Measurements from ENCODE around the gene FARSB. TPM values are rescaled to one million over a fixed set of nuclear protein-coding genes. Genes with fewer than 3 reads are reported as not detected.
"Not testable (repeated sequence)": the region's sequence is repeated elsewhere in the genome, so short reads cannot be mapped to it uniquely, and the experiment has no call there.

Gene FARSB
- polyA plus RNA-seq, 1 donor = 23.8 TPM

GRCh38 chr2:222609381-222609780 is 46.5 kb downstream of the FARSB start:
- Histone ChIP-seq H3K36me3 (ENCODE audit: control insufficient read depth, insufficient read depth, low read length) (peaks cover 33% of the 10 kb centered on the region), H3K27me3 (ENCODE audit: control insufficient read depth, insufficient read depth, low read length) (no peaks in the 10 kb centered on the region), H3K27ac (ENCODE audit: low read length) (no peak overlapping the region), H3K9me3 (ENCODE audit: control insufficient read depth, low read depth, low read length) (no peaks in the 10 kb centered on the region), H3K4me3 (ENCODE audit: low read length) (no peak overlapping the region), H3K4me1 (ENCODE audit: control insufficient read depth, insufficient read depth, low read length) (no peaks in the 10 kb centered on the region)
- WGBS (ENCODE audit: insufficient coverage, low lambda C conversion rate) = no CpG with 5 or more reads among the region's 3 CpGs
- no peak for DNase-seq

- no peak overlapping the region for H3K27ac ChIP-seq (ENCODE audit: low read length)
- H3K4me3 ChIP-seq (ENCODE audit: low read length) = no peak overlapping the region
- H3K9me3 ChIP-seq (ENCODE audit: control insufficient read depth, low read depth, low read length) = no peaks in the 10 kb centered on the region
- no peaks in the 10 kb centered on the region for H3K4me1 ChIP-seq (ENCODE audit: control insufficient read depth, insufficient read depth, low read length)
- no peaks in the 10 kb centered on the region for H3K27me3 ChIP-seq (ENCODE audit: control insufficient read depth, insufficient read depth, low read length)
- peaks cover 27% of the 10 kb centered on the region for H3K36me3 ChIP-seq (ENCODE audit: control insufficient read depth, insufficient read depth, low read length)
- DNase-seq = no peak
- WGBS (ENCODE audit: insufficient coverage, low lambda C conversion rate) = 67% methylated on average over 3 of the region's 4 CpGs
Observed at GRCh38 chr2:222608081-222608480, 47.8 kb downstream of the FARSB start.

GRCh38 chr2:222606306-222606705 is 49.6 kb downstream of the FARSB start:
- no CpG with 5 or more reads among the region's 3 CpGs for WGBS (ENCODE audit: insufficient coverage, low lambda C conversion rate)
- Histone ChIP-seq H3K27ac (ENCODE audit: low read length) (no peak overlapping the region), H3K4me3 (ENCODE audit: low read length) (no peak overlapping the region), H3K27me3 (ENCODE audit: control insufficient read depth, insufficient read depth, low read length) (no peaks in the 10 kb centered on the region), H3K9me3 (ENCODE audit: control insufficient read depth, low read depth, low read length) (no peaks in the 10 kb centered on the region), H3K4me1 (ENCODE audit: control insufficient read depth, insufficient read depth, low read length) (no peaks in the 10 kb centered on the region), H3K36me3 (ENCODE audit: control insufficient read depth, insufficient read depth, low read length) (peaks cover 11% of the 10 kb centered on the region)
- DNase-seq = no peak

- no peak for DNase-seq
- no peak overlapping the region for H3K4me3 ChIP-seq (ENCODE audit: low read length)
- H3K9me3 ChIP-seq (ENCODE audit: control insufficient read depth, low read depth, low read length) = no peaks in the 10 kb centered on the region
- no peaks in the 10 kb centered on the region for H3K27me3 ChIP-seq (ENCODE audit: control insufficient read depth, insufficient read depth, low read length)
- peaks cover 9% of the 10 kb centered on the region for H3K36me3 ChIP-seq (ENCODE audit: control insufficient read depth, insufficient read depth, low read length)
- no peaks in the 10 kb centered on the region for H3K4me1 ChIP-seq (ENCODE audit: control insufficient read depth, insufficient read depth, low read length)
- H3K27ac ChIP-seq (ENCODE audit: low read length) = no peak overlapping the region
- WGBS (ENCODE audit: insufficient coverage, low lambda C conversion rate) = 100% methylated on average over 1 of the region's 5 CpGs
Observed at GRCh38 chr2:222604749-222605515, 51.0 kb downstream of the FARSB start.

GRCh38 chr2:222603501-222603900 is 52.4 kb downstream of the FARSB start:
- no peaks in the 10 kb centered on the region for H3K27me3 ChIP-seq (ENCODE audit: control insufficient read depth, insufficient read depth, low read length)
- WGBS (ENCODE audit: insufficient coverage, low lambda C conversion rate) = 80% methylated on average over 2 of the region's 2 CpGs
- DNase-seq = no peak
- H3K36me3 ChIP-seq (ENCODE audit: control insufficient read depth, insufficient read depth, low read length) = peaks cover 13% of the 10 kb centered on the region
- no peaks in the 10 kb centered on the region for H3K4me1 ChIP-seq (ENCODE audit: control insufficient read depth, insufficient read depth, low read length)
- no peaks in the 10 kb centered on the region for H3K9me3 ChIP-seq (ENCODE audit: control insufficient read depth, low read depth, low read length)
- no peak overlapping the region for H3K4me3 ChIP-seq (ENCODE audit: low read length)
- no peak overlapping the region for H3K27ac ChIP-seq (ENCODE audit: low read length)

- H3K36me3 ChIP-seq (ENCODE audit: control insufficient read depth, insufficient read depth, low read length) = peaks cover 18% of the 10 kb centered on the region
- WGBS (ENCODE audit: insufficient coverage, low lambda C conversion rate) = 71% methylated on average over 2 of the region's 4 CpGs
- no peak for DNase-seq
- H3K9me3 ChIP-seq (ENCODE audit: control insufficient read depth, low read depth, low read length) = no peaks in the 10 kb centered on the region
- H3K4me3 ChIP-seq (ENCODE audit: low read length) = no peak overlapping the region
- H3K27ac ChIP-seq (ENCODE audit: low read length) = no peak overlapping the region
- H3K4me1 ChIP-seq (ENCODE audit: control insufficient read depth, insufficient read depth, low read length) = peaks cover 11% of the 10 kb centered on the region
- no peaks in the 10 kb centered on the region for H3K27me3 ChIP-seq (ENCODE audit: control insufficient read depth, insufficient read depth, low read length)
Observed at GRCh38 chr2:222598611-222599010, 57.3 kb downstream of the FARSB start.

GRCh38 chr2:222595581-222595980 is 60.3 kb downstream of the FARSB start:
- no peak overlapping the region for H3K4me3 ChIP-seq (ENCODE audit: low read length)
- peaks cover 28% of the 10 kb centered on the region for H3K36me3 ChIP-seq (ENCODE audit: control insufficient read depth, insufficient read depth, low read length)
- DNase-seq = no peak
- no CpG with 5 or more reads among the region's 2 CpGs for WGBS (ENCODE audit: insufficient coverage, low lambda C conversion rate)
- no peaks in the 10 kb centered on the region for H3K27me3 ChIP-seq (ENCODE audit: control insufficient read depth, insufficient read depth, low read length)
- peaks cover 11% of the 10 kb centered on the region for H3K4me1 ChIP-seq (ENCODE audit: control insufficient read depth, insufficient read depth, low read length)
- H3K27ac ChIP-seq (ENCODE audit: low read length) = peak overlapping the region; percentile 62
- H3K9me3 ChIP-seq (ENCODE audit: control insufficient read depth, low read depth, low read length) = no peaks in the 10 kb centered on the region

- Histone ChIP-seq H3K36me3 (ENCODE audit: control insufficient read depth, insufficient read depth, low read length) (peaks cover 25% of the 10 kb centered on the region), H3K27ac (ENCODE audit: low read length) (peak overlapping the region; percentile 62), H3K9me3 (ENCODE audit: control insufficient read depth, low read depth, low read length) (no peaks in the 10 kb centered on the region), H3K4me3 (ENCODE audit: low read length) (no peak overlapping the region), H3K27me3 (ENCODE audit: control insufficient read depth, insufficient read depth, low read length) (no peaks in the 10 kb centered on the region), H3K4me1 (ENCODE audit: control insufficient read depth, insufficient read depth, low read length) (peaks cover 11% of the 10 kb centered on the region)
- DNase-seq = peak; percentile 85 to 92
- no CpG with 5 or more reads among the region's 1 CpG for WGBS (ENCODE audit: insufficient coverage, low lambda C conversion rate)
Observed at GRCh38 chr2:222594679-222595078, 61.2 kb downstream of the FARSB start.

GRCh38 chr2:222592176-222592575 is 63.7 kb downstream of the FARSB start:
- no CpG with 5 or more reads among the region's 2 CpGs for WGBS (ENCODE audit: insufficient coverage, low lambda C conversion rate)
- Histone ChIP-seq H3K27me3 (ENCODE audit: control insufficient read depth, insufficient read depth, low read length) (no peaks in the 10 kb centered on the region), H3K27ac (ENCODE audit: low read length) (no peak overlapping the region), H3K4me3 (ENCODE audit: low read length) (no peak overlapping the region), H3K36me3 (ENCODE audit: control insufficient read depth, insufficient read depth, low read length) (peaks cover 10% of the 10 kb centered on the region), H3K4me1 (ENCODE audit: control insufficient read depth, insufficient read depth, low read length) (peaks cover 11% of the 10 kb centered on the region), H3K9me3 (ENCODE audit: control insufficient read depth, low read depth, low read length) (no peaks in the 10 kb centered on the region)
- DNase-seq = no peak

GRCh38 chr2:222591661-222592060 is 64.2 kb downstream of the FARSB start:
- Histone ChIP-seq H3K4me1 (ENCODE audit: control insufficient read depth, insufficient read depth, low read length) (peaks cover 11% of the 10 kb centered on the region), H3K27me3 (ENCODE audit: control insufficient read depth, insufficient read depth, low read length) (no peaks in the 10 kb centered on the region), H3K4me3 (ENCODE audit: low read length) (no peak overlapping the region), H3K36me3 (ENCODE audit: control insufficient read depth, insufficient read depth, low read length) (peaks cover 10% of the 10 kb centered on the region), H3K27ac (ENCODE audit: low read length) (no peak overlapping the region), H3K9me3 (ENCODE audit: control insufficient read depth, low read depth, low read length) (no peaks in the 10 kb centered on the region)
- no CpG with 5 or more reads among the region's 1 CpG for WGBS (ENCODE audit: insufficient coverage, low lambda C conversion rate)
- no peak for DNase-seq

GRCh38 chr2:222584589-222584988 is 71.3 kb downstream of the FARSB start:
- H3K36me3 ChIP-seq (ENCODE audit: control insufficient read depth, insufficient read depth, low read length) = peaks cover 13% of the 10 kb centered on the region
- H3K27me3 ChIP-seq (ENCODE audit: control insufficient read depth, insufficient read depth, low read length); DNase-seq; H3K4me3 ChIP-seq (ENCODE audit: low read length); H3K9me3 ChIP-seq (ENCODE audit: control insufficient read depth, low read depth, low read length); H3K27ac ChIP-seq (ENCODE audit: low read length); H3K4me1 ChIP-seq (ENCODE audit: control insufficient read depth, insufficient read depth, low read length): not testable (repeated sequence)
- WGBS (ENCODE audit: insufficient coverage, low lambda C conversion rate) = no CpG with 5 or more reads among the region's 8 CpGs

Data from large intestine (tissue), 3 donors.